HCT116 (cell line): ENCODE data around the gene QPCT.

Experiments
- POLR2A ChIP-seq: IDR thresholded peaks from 2 replicates; pipeline ENCODE4 v1.7.0; 2011; ENCODE audit warnings: borderline replicate concordance; ENCODE audit not compliant: insufficient read depth, insufficient read length; ENCODE audit errors: extremely low read depth
- RAD21 ChIP-seq: IDR thresholded peaks from 2 replicates; pipeline ENCODE4 v1.6.1; 2012; ENCODE audit warnings: low read depth, mild to moderate bottlenecking
- TF ChIP-seq, protein P1 (sequence below), 3 experiments: fragments of 200-600 bp in 1 of 3; sonication (generic) in 1 of 3; IDR thresholded peaks in 2 of 3; conservative IDR thresholded peaks in 1 of 3; 2 replicates each; pipeline ENCODE4 v1.5.1; 2012 to 2017; ENCODE audit warnings: low read depth in 2 of 3, low read length in 2 of 3, antibody characterized with exemption in 1 of 3, borderline replicate concordance in 1 of 3, control low read depth in 1 of 3, mild to moderate bottlenecking in 1 of 3, mixed read lengths in 1 of 3, mixed run types in 1 of 3, moderate library complexity in 1 of 3; ENCODE audit not compliant: insufficient read depth in 1 of 3

DNA sequence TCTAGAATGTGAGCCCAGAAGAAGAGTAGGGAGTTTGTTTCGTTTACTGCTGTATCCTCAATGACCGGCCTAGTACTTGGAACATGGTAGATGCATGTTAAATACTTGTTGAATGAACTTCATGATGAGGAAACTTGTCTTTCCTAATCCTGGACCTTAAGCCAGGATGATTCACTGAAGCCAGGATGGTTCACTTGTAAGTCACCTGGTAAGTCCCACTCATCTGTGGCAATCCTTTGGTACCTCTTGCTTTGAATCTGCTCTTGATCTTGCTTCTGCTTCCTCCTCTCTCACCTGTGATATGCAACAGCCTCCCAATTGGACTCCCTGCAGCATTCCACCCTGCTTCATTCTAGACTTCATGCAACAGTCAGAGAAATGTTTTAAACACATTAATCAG is 43.6 kb downstream of the QPCT start:
- TF ChIP-seq, protein P1, sequence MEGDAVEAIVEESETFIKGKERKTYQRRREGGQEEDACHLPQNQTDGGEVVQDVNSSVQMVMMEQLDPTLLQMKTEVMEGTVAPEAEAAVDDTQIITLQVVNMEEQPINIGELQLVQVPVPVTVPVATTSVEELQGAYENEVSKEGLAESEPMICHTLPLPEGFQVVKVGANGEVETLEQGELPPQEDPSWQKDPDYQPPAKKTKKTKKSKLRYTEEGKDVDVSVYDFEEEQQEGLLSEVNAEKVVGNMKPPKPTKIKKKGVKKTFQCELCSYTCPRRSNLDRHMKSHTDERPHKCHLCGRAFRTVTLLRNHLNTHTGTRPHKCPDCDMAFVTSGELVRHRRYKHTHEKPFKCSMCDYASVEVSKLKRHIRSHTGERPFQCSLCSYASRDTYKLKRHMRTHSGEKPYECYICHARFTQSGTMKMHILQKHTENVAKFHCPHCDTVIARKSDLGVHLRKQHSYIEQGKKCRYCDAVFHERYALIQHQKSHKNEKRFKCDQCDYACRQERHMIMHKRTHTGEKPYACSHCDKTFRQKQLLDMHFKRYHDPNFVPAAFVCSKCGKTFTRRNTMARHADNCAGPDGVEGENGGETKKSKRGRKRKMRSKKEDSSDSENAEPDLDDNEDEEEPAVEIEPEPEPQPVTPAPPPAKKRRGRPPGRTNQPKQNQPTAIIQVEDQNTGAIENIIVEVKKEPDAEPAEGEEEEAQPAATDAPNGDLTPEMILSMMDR (IDR thresholded peaks at IDR 0.05 in 2 of 3, conservative IDR thresholded peaks at IDR 0.05 in 1 of 3; ENCODE audit: borderline replicate concordance in 1 of 3, insufficient read depth in 1 of 3, low read depth in 2 of 3, low read length in 2 of 3): no peak
- no peak for TF ChIP-seq POLR2A
- no peak for TF ChIP-seq RAD21
